Choroid plexus epithelial cell (primary cell): ENCODE data around the gene DCUN1D3.

Source experiments
- DNase-seq: peaks from one replicate; pipeline ENCODE4 v3.0.0-alpha.2; 2010; ENCODE audit warnings: low read depth
- H3K4me3 ChIP-seq: 2 replicates; pipeline ENCODE4 v1.5.1; 2011; ENCODE audit warnings: low read depth, mild to moderate bottlenecking, control low read depth, low read length, moderate library complexity
- CTCF ChIP-seq: conservative IDR thresholded peaks from 2 replicates; pipeline ENCODE4 v1.5.1; 2011; ENCODE audit warnings: low read depth, mild to moderate bottlenecking, control low read depth, inconsistent platforms, low read length, moderate library complexity

Gene DCUN1D3

GRCh38 chr16:20889625-20890275, 10.4 kb downstream of the DCUN1D3 start:
- no peak for DNase-seq
- TF ChIP-seq CTCF = no peak
- no peak overlapping the region for H3K4me3 ChIP-seq

GRCh38 chr16:20887207-20887606, 13.0 kb downstream of the DCUN1D3 start:
- no peak for TF ChIP-seq CTCF
- no peak for DNase-seq
- H3K4me3 ChIP-seq = no peak overlapping the region

GRCh38 chr16:20886320-20886719, 13.8 kb downstream of the DCUN1D3 start:
- H3K4me3 ChIP-seq = no peak overlapping the region
- TF ChIP-seq CTCF = no peak

GRCh38 chr16:20884240-20884556, 16.0 kb downstream of the DCUN1D3 start:
- peak; percentile 85 for DNase-seq
- no peak overlapping the region for H3K4me3 ChIP-seq
- TF ChIP-seq CTCF = no peak

More at GRCh38 chr16:20886320-20886719, 13.8 kb downstream of the DCUN1D3 start:
- DNase-seq = no peak

GRCh38 chr16:20883554-20884239, 16.5 kb downstream of the DCUN1D3 start:
- no peak for TF ChIP-seq CTCF
- no peak overlapping the region for H3K4me3 ChIP-seq
- peak; percentile 60 for DNase-seq

GRCh38 chr16:20881503-20881878, 18.7 kb downstream of the DCUN1D3 start:
- no peak for TF ChIP-seq CTCF
- DNase-seq = no peak
- no peak overlapping the region for H3K4me3 ChIP-seq

- TF ChIP-seq CTCF = no peak
- no peak for DNase-seq
- H3K4me3 ChIP-seq = no peak overlapping the region
Measured at GRCh38 chr16:20880867-20881502, 19.2 kb downstream of the DCUN1D3 start.
